ENCODE results near the gene ADAMTS14. TPM values are rescaled to one million over a fixed set of nuclear protein-coding genes. Genes with fewer than 3 reads are reported as not detected.

The ADAMTS14 gene
- total RNA-seq, 1 experiment from 2014 or later: 1.6 TPM

DNA sequence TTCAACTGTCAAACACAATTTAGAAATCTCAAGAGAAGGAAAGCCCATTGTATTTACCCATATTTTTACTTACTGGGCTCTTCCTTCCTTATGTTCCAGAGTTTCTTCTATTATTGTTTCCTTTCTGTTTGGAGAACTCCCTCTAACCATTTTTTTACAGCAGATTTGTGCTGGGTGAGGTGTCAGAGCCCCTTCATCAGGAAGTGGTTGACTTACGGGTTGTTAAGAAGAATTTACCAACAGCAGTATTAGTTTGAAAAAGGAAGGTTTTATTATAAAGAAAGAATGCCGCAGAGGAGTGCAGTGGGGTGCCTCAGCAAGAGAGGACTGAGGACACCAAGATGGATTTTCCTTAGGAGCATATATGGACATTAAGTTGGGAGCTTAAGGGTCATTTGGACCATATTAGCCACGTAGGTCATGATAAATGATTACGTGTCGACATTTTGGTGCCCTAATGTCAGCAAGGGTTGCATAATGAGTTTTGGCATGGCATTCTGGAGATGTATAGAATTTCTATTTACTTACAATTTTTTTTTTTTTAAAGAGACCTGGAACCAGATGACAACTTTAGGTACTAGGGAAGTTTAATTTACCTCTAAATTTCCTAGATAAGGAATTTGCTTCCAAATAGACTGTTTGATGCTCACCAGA is 119.2 kb downstream of the ADAMTS14 start:
- no peaks in the 10 kb centered on the region for H3K23me2 ChIP-seq (ENCODE audit: insufficient read length, low read depth, low read length, poor library complexity, severe bottlenecking)
- no peak overlapping the region for H2BK20ac ChIP-seq (ENCODE audit: low read depth, low read length, poor library complexity, severe bottlenecking)
- H4K8ac ChIP-seq (replicated peaks; ENCODE audit: insufficient read length, low read depth, low read length): no peak overlapping the region
- H3K4me1 ChIP-seq (ENCODE audit: insufficient read depth, low read length): no peaks in the 10 kb centered on the region
- H2BK15ac ChIP-seq (ENCODE audit: low read depth, low read length): no peak overlapping the region
- H3K36me3 Mint-ChIP-seq (ENCODE audit: insufficient read depth in 1 of 3, low read depth in 3 of 3): no peaks in the 10 kb centered on the region
- H4K20me1 ChIP-seq (ENCODE audit: control insufficient read depth, insufficient read depth, insufficient read length): no peaks in the 10 kb centered on the region
- H3K27me3 Mint-ChIP-seq (ENCODE audit: low read depth): peaks cover 4% of the 10 kb centered on the region
- no peak for DNase-seq
- H2BK12ac ChIP-seq (ENCODE audit: insufficient read length, low read depth, low read length): no peak overlapping the region
- H3K4me3 Mint-ChIP-seq: no peak overlapping the region
- H2BK5ac ChIP-seq (ENCODE audit: insufficient read length, low read length): no peak overlapping the region
- no peak overlapping the region for H3K14ac ChIP-seq (ENCODE audit: insufficient read depth, low read length)
- no peak overlapping the region for H3K4ac ChIP-seq (ENCODE audit: low read depth, low read length)
- no peaks in the 10 kb centered on the region for H3K9me3 ChIP-seq (ENCODE audit: control insufficient read depth, low read depth, low read length)
- H3K4me1 Mint-ChIP-seq: no peaks in the 10 kb centered on the region
- no CpG with 5 or more reads among the region's 5 CpGs for WGBS (ENCODE audit: extremely low coverage, insufficient read length, low lambda C conversion rate)
- H2BK120ac ChIP-seq (ENCODE audit: low read depth, low read length, poor library complexity, severe bottlenecking): no peak overlapping the region
- H3K9me3 Mint-ChIP-seq: no peaks in the 10 kb centered on the region; a peak in 1 of 5 replicates
- no peak overlapping the region for H2AFZ ChIP-seq (ENCODE audit: low read length)
- no peaks in the 10 kb centered on the region for H3K27me3 ChIP-seq (ENCODE audit: insufficient read depth, low read length)
- H4K91ac ChIP-seq (ENCODE audit: insufficient read length, low read depth, low read length): no peak overlapping the region
- no peaks in the 10 kb centered on the region for H3K79me2 ChIP-seq (ENCODE audit: insufficient read depth, low read length)
- no peak overlapping the region for H3K56ac ChIP-seq (ENCODE audit: insufficient read length, low read depth, low read length)
- no peak overlapping the region for H3K27ac ChIP-seq (ENCODE audit: insufficient read length, low read depth, low read length)
- no peak overlapping the region for H3T11ph ChIP-seq (ENCODE audit: low read length)
- no peaks in the 10 kb centered on the region for H3K79me1 ChIP-seq (ENCODE audit: insufficient read depth, low read depth, low read length, poor library complexity, severe bottlenecking)
- H4K5ac ChIP-seq (ENCODE audit: insufficient read length, low read depth, low read length): no peak overlapping the region
- H3K18ac ChIP-seq (ENCODE audit: insufficient read length, low read depth, low read length): no peak overlapping the region
- H3K27ac Mint-ChIP-seq: no peak overlapping the region
- no peak overlapping the region for H3K9ac ChIP-seq (ENCODE audit: extremely low read depth, insufficient read length, low read length)
- no peak overlapping the region for H3K23ac ChIP-seq (ENCODE audit: insufficient read length, low read depth, low read length)
- H3K4me2 ChIP-seq (ENCODE audit: insufficient read depth, insufficient read length, low read length): no peak overlapping the region
- no peak for TF ChIP-seq CTCF (conservative IDR thresholded peaks at IDR 0.05)
- H2AK5ac ChIP-seq (ENCODE audit: insufficient read length, low read length): no peak overlapping the region
